Measurements from ENCODE around the gene PLCG2.
A peak's percentile ranks its signal among the peaks of the same experiment; 100 is the strongest.

The PLCG2 gene

GRCh38 chr16:81995651-81996050, 216.6 kb downstream of the PLCG2 start:
- no peak for DNase-seq (ENCODE audit: low read depth)
- TF ChIP-seq, protein P1, sequence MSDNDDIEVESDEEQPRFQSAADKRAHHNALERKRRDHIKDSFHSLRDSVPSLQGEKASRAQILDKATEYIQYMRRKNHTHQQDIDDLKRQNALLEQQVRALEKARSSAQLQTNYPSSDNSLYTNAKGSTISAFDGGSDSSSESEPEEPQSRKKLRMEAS (IDR thresholded peaks at IDR 0.05; ENCODE audit: low read depth, low read length) = no peak
- TF ChIP-seq, protein P2, sequence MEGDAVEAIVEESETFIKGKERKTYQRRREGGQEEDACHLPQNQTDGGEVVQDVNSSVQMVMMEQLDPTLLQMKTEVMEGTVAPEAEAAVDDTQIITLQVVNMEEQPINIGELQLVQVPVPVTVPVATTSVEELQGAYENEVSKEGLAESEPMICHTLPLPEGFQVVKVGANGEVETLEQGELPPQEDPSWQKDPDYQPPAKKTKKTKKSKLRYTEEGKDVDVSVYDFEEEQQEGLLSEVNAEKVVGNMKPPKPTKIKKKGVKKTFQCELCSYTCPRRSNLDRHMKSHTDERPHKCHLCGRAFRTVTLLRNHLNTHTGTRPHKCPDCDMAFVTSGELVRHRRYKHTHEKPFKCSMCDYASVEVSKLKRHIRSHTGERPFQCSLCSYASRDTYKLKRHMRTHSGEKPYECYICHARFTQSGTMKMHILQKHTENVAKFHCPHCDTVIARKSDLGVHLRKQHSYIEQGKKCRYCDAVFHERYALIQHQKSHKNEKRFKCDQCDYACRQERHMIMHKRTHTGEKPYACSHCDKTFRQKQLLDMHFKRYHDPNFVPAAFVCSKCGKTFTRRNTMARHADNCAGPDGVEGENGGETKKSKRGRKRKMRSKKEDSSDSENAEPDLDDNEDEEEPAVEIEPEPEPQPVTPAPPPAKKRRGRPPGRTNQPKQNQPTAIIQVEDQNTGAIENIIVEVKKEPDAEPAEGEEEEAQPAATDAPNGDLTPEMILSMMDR (IDR thresholded peaks at IDR 0.05; ENCODE audit: low read depth, low read length) = no peak
- TF ChIP-seq POLR2A (IDR thresholded peaks at IDR 0.05; ENCODE audit: extremely low read depth, insufficient read length) = no peak
- TF ChIP-seq MYC (IDR thresholded peaks at IDR 0.05; ENCODE audit: low read depth, low read length) = no peak

GRCh38 chr16:81996664-81997509, 217.8 kb downstream of the PLCG2 start:
- no peak overlapping the region for H3K4me3 ChIP-seq (ENCODE audit: low read depth, low read length)
- TF ChIP-seq MYC (IDR thresholded peaks at IDR 0.05; ENCODE audit: low read depth, low read length) (no peak), POLR2A (IDR thresholded peaks at IDR 0.05; ENCODE audit: extremely low read depth, insufficient read length) (no peak)
- TF ChIP-seq, protein P2 (IDR thresholded peaks at IDR 0.05; ENCODE audit: low read depth, low read length) = peak; percentile 24
- TF ChIP-seq, protein P1 (IDR thresholded peaks at IDR 0.05; ENCODE audit: low read depth, low read length) = no peak
- peak; percentile 44 for DNase-seq (ENCODE audit: low read depth)

More at GRCh38 chr16:81995651-81996050, 216.6 kb downstream of the PLCG2 start:
- H3K4me3 ChIP-seq (ENCODE audit: low read depth, low read length) = no peak overlapping the region

DNA sequence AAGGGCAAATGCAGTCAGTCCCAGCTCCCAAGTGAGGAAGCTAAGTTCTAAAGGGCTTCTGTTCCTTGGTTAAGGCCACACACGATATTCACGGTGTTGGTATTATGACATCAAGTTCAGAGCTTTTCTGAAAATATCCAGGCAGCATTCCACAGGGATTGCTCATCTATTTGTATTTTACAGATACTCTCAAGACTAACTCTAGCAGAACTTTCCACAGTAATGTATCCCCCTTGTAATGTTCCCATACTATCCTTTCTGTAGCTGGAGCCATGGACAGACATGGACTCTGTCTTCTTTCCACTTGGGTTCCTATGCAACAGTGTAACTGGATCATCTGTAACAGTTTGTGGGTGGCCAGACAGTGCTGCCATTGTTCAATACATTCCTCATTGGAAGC, 218.6 kb downstream of the PLCG2 start:
- TF ChIP-seq, protein P1 (IDR thresholded peaks at IDR 0.05; ENCODE audit: low read depth, low read length) = no peak
- TF ChIP-seq MYC (IDR thresholded peaks at IDR 0.05; ENCODE audit: low read depth, low read length) (no peak), POLR2A (IDR thresholded peaks at IDR 0.05; ENCODE audit: extremely low read depth, insufficient read length) (no peak)
- TF ChIP-seq, protein P2 (IDR thresholded peaks at IDR 0.05; ENCODE audit: low read depth, low read length) = no peak
- no peak overlapping the region for H3K4me3 ChIP-seq (ENCODE audit: low read depth, low read length)
- no peak for DNase-seq (ENCODE audit: low read depth)

GRCh38 chr16:82002831-82003230, 223.7 kb downstream of the PLCG2 start:
- TF ChIP-seq POLR2A (IDR thresholded peaks at IDR 0.05; ENCODE audit: extremely low read depth, insufficient read length) (no peak), MYC (IDR thresholded peaks at IDR 0.05; ENCODE audit: low read depth, low read length) (no peak)
- TF ChIP-seq, protein P1 (IDR thresholded peaks at IDR 0.05; ENCODE audit: low read depth, low read length) = no peak
- TF ChIP-seq, protein P2 (IDR thresholded peaks at IDR 0.05; ENCODE audit: low read depth, low read length) = no peak
- H3K4me3 ChIP-seq (ENCODE audit: low read depth, low read length) = no peak overlapping the region
- no peak for DNase-seq (ENCODE audit: low read depth)

- DNase-seq (ENCODE audit: low read depth) = no peak
- TF ChIP-seq MYC (IDR thresholded peaks at IDR 0.05; ENCODE audit: low read depth, low read length) (no peak), POLR2A (IDR thresholded peaks at IDR 0.05; ENCODE audit: extremely low read depth, insufficient read length) (no peak)
- TF ChIP-seq, protein P2 (IDR thresholded peaks at IDR 0.05; ENCODE audit: low read depth, low read length) = no peak
- TF ChIP-seq, protein P1 (IDR thresholded peaks at IDR 0.05; ENCODE audit: low read depth, low read length) = no peak
- H3K4me3 ChIP-seq (ENCODE audit: low read depth, low read length) = no peak overlapping the region
Observed at GRCh38 chr16:82004601-82005000, 225.5 kb downstream of the PLCG2 start.

All from NB4 (cell line).